ENCODE results near the gene RAB1B.
A peak's percentile ranks its signal among the peaks of the same experiment; 100 is the strongest.
"Not testable (repeated sequence)": the region's sequence is repeated elsewhere in the genome, so short reads cannot be mapped to it uniquely, and the experiment has no call there.

Gene RAB1B

DNA sequence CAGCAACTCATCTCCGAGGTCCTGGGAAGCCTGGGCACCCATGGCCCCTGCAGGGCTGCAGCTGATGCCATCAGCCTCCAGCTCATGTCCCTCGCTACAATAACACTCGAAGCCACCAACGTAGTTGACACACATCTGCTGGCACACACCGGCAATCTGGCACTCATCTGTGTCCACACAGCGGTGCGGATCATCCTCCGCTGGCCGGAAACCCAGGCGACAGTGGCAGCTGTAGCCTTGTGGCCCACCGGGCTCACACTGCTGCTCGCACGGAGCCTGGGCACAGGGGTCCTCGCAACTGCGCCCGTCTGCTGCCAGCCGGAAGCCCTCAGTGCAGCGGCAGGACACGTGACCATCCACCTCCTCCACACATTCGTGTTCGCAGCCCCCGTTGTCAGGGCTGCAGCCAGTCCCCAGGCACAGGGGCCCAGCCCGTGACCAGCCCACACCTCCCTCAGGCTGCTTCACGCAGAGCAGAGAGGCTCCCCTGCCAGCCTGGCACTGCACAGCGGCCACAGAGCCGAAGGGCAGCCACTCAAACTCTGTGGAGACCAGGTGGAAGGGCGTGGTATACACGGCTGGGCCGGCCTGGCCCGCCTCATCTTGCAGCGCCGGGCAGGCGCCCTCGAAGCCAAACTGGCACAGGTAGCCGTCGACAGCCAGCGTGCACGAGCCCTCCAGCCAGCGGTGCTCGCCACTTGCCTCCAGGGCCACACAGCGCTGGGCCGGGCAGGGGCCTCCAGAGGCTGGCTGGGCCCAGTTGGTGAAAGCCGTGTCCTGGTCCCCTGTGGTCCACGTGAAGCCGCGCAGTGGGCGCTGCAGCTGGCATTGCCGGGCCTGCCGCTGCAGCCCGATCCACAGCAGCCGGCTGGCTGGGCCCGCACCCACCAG is 47.7 kb downstream of the RAB1B start:
- no peak for DNase-seq (ENCODE audit: low spot score)
- no peak overlapping the region for H3K27ac Mint-ChIP-seq

DNA sequence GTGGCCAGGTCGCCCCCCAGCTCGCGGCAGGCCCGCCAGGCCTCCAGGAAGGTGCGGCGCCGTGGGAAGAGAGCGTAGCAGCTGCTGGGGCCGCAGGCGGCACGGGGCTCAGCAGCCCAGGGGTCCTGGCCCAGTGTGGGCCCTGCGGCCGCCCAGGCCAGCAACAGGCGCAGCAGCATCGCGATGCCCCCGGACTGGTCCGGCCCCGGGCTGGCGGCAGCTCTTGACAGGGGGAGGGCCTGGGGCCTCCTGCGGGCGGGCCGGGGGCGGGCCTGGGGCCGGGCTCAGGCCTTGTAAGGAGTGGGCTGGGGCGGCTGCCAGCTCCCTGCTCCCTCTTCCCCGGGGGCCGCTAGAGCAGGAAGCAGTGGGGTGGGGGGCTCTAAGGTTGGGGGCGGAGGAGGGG is 48.4 kb downstream of the RAB1B start, which contains the start of gene CD248:
Gene CD248, minus strand, starts transcription at position 196 of the 403 bp plus-strand sequence. Its CDS starts 17 bp downstream, at position 179.
- no peak within 1 kb of the TSS for H3K4me3 Mint-ChIP-seq
- H3K27me3 Mint-ChIP-seq (ENCODE audit: low read depth) = peaks cover 7% of the 10 kb centered on the region
- H3K4me1 Mint-ChIP-seq (ENCODE audit: low read depth) = peaks cover 25% of the 10 kb centered on the region
- no peaks in the 10 kb centered on the region for H3K36me3 Mint-ChIP-seq (ENCODE audit: low read depth)
- peak within 1 kb of the TSS; percentile 71 for H3K27ac Mint-ChIP-seq
- peaks cover 8% of the 10 kb centered on the region for H3K9me3 Mint-ChIP-seq
- no peak for DNase-seq (ENCODE audit: low spot score)

More for the DNA sequence above, 47.7 kb downstream of the RAB1B start:
- no peaks in the 10 kb centered on the region for H3K36me3 Mint-ChIP-seq (ENCODE audit: low read depth)
- H3K9me3 Mint-ChIP-seq = peaks cover 8% of the 10 kb centered on the region
- H3K27me3 Mint-ChIP-seq (ENCODE audit: low read depth) = peaks cover 7% of the 10 kb centered on the region
- peaks cover 25% of the 10 kb centered on the region for H3K4me1 Mint-ChIP-seq (ENCODE audit: low read depth)
- H3K4me3 Mint-ChIP-seq = no peak overlapping the region

DNA sequence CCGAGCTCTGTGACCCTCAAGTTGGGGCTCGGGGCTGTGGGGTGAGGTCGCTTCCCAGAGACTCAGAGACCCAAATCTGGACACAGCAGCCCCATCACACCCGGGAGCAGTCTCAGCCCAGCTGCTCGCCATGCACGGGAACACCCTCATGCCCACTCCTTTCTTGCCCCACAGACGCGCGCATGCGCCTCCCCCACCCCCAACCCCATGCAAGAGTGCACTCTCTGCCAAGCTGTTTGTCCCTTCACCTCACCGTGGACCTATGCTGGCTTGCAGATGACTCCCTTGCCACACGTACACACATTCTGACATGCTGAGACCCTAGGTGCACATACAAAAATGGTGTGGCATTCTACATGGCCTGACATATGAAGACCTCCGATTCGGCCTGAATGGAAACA is 48.9 kb downstream of the RAB1B start:
- DNase-seq (ENCODE audit: low spot score) = no peak
- peak overlapping the region; percentile 71 for H3K27ac Mint-ChIP-seq
- peaks cover 8% of the 10 kb centered on the region for H3K9me3 Mint-ChIP-seq
- no peak overlapping the region for H3K4me3 Mint-ChIP-seq
- peaks cover 7% of the 10 kb centered on the region for H3K27me3 Mint-ChIP-seq (ENCODE audit: low read depth)
- H3K4me1 Mint-ChIP-seq (ENCODE audit: low read depth) = peaks cover 25% of the 10 kb centered on the region
- no peaks in the 10 kb centered on the region for H3K36me3 Mint-ChIP-seq (ENCODE audit: low read depth)

DNA sequence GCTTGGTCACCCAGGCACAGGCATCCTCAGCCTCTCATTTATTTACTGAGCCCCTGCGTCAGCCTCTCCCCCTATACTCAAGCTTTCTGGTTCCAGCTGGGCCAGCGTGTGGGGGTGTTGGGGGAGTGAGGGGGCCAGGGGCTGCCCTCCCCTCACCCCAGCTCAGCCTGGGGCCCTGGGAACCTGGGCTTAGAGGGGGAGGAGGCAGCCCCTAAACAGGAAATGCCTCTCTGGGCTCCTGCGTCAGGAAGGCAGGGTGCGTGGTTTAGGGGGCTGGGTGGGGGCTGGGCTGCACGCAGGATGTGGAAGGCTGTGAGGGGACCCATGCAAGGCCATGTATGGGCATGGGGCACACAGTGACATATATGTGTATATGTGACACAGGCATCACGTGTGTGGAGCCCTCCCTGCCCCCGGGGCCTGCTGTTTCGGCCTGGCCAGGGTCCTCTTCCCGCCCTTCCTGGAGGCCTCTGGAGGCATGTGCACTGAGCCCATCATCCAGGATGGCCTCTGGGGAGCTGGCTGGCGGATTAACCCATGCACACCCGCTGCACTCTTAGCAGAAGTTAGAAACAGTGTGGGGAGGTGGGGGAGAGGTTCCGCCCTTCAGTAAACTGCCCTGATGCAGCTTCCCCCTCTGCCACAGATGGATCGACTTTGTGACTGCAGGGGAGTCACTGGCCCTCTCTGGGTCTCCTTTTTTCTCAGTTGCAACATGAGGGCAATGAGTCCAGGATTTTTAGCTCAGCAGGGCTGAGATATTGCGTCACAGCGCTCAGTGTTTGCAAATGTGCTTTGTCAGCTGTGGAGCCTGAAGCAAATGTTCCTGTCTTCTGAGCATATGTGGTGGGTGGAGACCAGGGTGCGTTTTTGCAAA is 49.5 kb downstream of the RAB1B start:
- peaks cover 7% of the 10 kb centered on the region for H3K27me3 Mint-ChIP-seq (ENCODE audit: low read depth)
- peaks cover 25% of the 10 kb centered on the region for H3K4me1 Mint-ChIP-seq (ENCODE audit: low read depth)
- H3K27ac Mint-ChIP-seq = peak overlapping the region; percentile 71
- no peak for DNase-seq (ENCODE audit: low spot score)
- H3K4me3 Mint-ChIP-seq = no peak overlapping the region
- H3K36me3 Mint-ChIP-seq (ENCODE audit: low read depth) = no peaks in the 10 kb centered on the region
- peaks cover 8% of the 10 kb centered on the region for H3K9me3 Mint-ChIP-seq

DNA sequence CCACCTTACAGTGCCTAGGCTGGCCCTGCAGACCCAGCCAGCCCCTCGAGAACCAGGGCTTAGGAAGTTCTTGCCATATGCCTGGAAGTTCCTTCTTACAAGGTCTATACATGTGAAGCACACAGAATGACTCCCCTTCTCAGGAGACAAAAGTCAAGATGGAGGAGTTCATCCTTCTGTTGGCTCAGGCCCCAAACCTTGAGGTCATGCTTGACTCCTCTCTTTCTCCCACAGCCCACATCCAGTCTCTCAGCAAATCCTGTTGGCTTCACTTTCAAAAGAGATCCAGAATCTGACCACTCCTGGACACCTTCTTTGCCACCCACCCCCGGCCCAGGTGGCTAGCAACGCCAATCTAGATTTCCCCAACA is 50.1 kb downstream of the RAB1B start:
- peaks cover 7% of the 10 kb centered on the region for H3K27me3 Mint-ChIP-seq (ENCODE audit: low read depth)
- H3K9me3 Mint-ChIP-seq = peaks cover 8% of the 10 kb centered on the region
- H3K4me3 Mint-ChIP-seq = no peak overlapping the region
- no peak for DNase-seq (ENCODE audit: low spot score)
- H3K36me3 Mint-ChIP-seq (ENCODE audit: low read depth) = no peaks in the 10 kb centered on the region
- peak overlapping the region; percentile 22 for H3K27ac Mint-ChIP-seq
- peaks cover 25% of the 10 kb centered on the region for H3K4me1 Mint-ChIP-seq (ENCODE audit: low read depth)

DNA sequence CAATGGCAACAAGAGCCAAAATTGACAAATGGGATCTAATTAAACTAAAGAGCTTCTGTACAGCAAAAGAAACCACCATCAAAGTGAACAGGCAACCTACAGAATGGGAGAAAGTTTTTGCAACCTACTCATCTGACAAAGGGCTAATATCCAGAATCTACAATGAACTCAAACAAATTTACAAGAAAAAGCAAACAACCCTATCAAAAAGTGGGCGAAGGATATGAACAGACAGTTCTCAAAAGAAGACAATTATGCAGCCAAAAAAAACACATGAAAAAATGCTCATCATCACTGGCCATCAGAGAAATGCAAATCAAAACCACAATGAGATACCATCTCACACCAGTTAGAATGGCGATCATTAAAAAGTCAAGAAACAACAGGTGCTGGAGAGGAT is 51.9 kb downstream of the RAB1B start:
- not testable (repeated sequence) for H3K4me3 Mint-ChIP-seq; DNase-seq (ENCODE audit: low spot score); H3K9me3 Mint-ChIP-seq; H3K36me3 Mint-ChIP-seq (ENCODE audit: low read depth); H3K27me3 Mint-ChIP-seq (ENCODE audit: low read depth); H3K27ac Mint-ChIP-seq
- peaks cover 19% of the 10 kb centered on the region for H3K4me1 Mint-ChIP-seq (ENCODE audit: low read depth)

DNA sequence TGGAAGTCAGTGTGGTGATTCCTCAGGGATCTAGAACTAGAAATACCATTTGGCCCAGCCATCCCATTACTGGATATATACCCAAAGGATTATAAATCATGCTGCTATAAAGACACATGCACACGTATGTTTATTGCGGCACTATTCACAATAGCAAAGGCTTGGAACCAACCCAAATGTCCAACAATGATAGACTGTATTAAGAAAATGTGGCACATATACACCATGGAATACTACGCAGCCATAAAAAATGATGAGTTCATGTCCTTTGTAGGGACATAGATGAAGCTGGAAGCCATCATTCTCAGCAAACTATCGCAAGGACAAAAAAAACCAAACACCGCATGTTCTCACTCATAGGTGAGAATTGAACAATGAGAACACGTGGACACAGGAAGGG is 52.3 kb downstream of the RAB1B start:
- not testable (repeated sequence) for H3K27me3 Mint-ChIP-seq (ENCODE audit: low read depth); H3K4me3 Mint-ChIP-seq; H3K27ac Mint-ChIP-seq; H3K36me3 Mint-ChIP-seq (ENCODE audit: low read depth); H3K9me3 Mint-ChIP-seq; DNase-seq (ENCODE audit: low spot score)
- H3K4me1 Mint-ChIP-seq (ENCODE audit: low read depth) = peaks cover 20% of the 10 kb centered on the region

DNA sequence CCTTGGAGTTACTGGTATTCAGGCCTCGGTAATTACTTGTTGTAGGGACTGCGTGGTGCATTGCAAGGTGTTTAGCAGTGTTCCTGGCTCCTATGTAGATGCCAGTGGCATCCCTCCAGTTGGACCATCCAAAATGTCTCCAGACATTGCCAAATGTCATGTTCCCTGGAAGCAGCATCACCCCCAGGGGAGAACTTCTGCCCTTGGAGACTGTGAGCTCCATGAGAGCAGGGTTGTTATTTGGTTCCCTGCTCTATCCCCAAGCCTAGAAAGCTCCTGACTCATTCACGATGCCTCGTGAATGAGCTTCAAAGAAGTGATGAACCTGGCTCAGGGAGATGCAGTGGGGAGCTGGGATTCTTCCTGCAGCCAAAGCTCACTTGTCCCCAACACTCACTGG is 53.2 kb downstream of the RAB1B start:
- Mint-ChIP-seq H3K4me1 (ENCODE audit: low read depth) (peaks cover 25% of the 10 kb centered on the region), H3K27ac (no peak overlapping the region), H3K36me3 (ENCODE audit: low read depth) (no peaks in the 10 kb centered on the region), H3K9me3 (peaks cover 8% of the 10 kb centered on the region), H3K4me3 (no peak overlapping the region), H3K27me3 (ENCODE audit: low read depth) (peaks cover 5% of the 10 kb centered on the region)
- DNase-seq (ENCODE audit: low spot score) = no peak

DNA sequence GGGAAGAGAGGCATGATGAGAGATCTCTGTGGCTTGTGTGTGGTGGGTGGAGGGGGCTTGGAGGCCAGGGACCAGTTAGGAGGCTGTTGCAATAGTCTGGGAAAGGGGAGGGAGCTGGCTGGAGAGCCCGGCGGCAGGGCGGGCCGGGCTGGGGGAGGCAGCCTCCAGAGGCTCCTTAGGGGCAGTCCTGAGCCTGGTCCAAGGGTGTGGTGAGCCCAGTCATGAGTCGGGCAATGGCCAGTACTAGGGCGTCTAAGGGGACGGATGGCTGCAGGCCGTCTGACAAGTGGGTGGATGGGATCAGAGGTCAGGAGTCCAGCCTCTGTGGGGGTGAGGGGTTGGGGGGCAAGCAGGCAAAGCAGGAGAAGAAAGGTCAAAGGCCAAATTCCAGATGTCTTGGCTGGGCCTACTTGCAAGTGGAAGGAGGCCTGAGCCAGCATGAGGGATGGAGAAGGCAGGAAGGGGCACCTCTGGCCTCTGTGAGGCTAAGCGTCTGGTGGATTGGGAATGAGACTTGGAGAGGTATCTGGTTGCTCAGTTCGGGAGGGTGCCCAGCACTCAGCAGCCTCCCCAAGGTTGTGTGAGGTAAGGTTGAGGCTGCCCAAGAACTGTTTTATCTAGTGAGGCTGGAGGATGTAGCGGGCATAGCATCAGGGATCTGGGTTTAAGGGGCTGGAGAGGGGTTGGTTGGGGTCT is 54.4 kb downstream of the RAB1B start:
- Mint-ChIP-seq H3K9me3 (peaks cover 8% of the 10 kb centered on the region), H3K27ac (no peak overlapping the region), H3K4me3 (no peak overlapping the region), H3K4me1 (ENCODE audit: low read depth) (peaks cover 26% of the 10 kb centered on the region), H3K36me3 (ENCODE audit: low read depth) (no peaks in the 10 kb centered on the region), H3K27me3 (ENCODE audit: low read depth) (peaks cover 5% of the 10 kb centered on the region)
- DNase-seq (ENCODE audit: low spot score) = no peak

DNA sequence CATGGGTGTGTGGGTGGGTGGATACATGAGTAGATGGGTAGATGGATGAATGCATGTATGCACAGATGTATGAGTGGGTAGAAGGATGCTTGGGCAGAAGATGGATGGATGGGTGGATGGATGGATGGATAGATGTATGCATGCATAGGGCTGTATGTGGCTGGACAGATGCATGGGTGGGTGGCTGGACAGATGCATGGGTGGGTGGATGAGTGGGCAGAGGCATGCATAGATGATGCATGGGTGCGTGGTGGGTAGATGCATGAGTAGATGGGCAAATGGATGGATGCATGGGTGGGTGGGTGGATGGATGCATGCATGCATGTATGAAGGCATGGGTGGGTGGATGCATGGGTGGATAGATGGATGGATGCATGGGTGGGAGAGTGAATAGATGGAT is 55.2 kb downstream of the RAB1B start:
- Mint-ChIP-seq H3K4me3 (no peak overlapping the region), H3K36me3 (ENCODE audit: low read depth) (no peaks in the 10 kb centered on the region), H3K4me1 (ENCODE audit: low read depth) (peaks cover 26% of the 10 kb centered on the region), H3K27ac (no peak overlapping the region), H3K27me3 (ENCODE audit: low read depth) (peaks cover 5% of the 10 kb centered on the region), H3K9me3 (peaks cover 8% of the 10 kb centered on the region)
- DNase-seq (ENCODE audit: low spot score) = no peak

DNA sequence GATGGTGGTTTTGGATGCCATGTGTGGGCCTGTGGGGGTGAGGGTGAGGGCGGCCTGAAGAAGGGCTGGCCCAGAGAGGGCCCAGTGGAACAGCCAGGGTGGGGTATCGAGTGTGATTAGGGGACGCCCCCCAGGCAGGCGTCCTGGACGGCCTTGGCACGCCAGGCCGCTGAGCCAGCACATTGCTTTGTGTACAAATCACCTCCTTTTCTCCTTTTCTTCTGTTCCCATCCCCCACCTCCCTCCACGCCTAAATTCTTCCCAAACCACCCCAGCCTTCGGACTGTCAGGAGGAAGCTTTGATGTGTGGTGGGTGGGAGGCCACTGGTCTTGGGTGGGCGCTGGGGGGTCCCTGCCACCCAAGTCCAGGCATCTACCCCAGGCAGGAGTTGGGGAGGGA is 56.2 kb downstream of the RAB1B start:
- peaks cover 8% of the 10 kb centered on the region for H3K9me3 Mint-ChIP-seq
- H3K4me1 Mint-ChIP-seq (ENCODE audit: low read depth) = peaks cover 20% of the 10 kb centered on the region
- peaks cover 5% of the 10 kb centered on the region for H3K27me3 Mint-ChIP-seq (ENCODE audit: low read depth)
- H3K27ac Mint-ChIP-seq = no peak overlapping the region
- no peaks in the 10 kb centered on the region for H3K36me3 Mint-ChIP-seq (ENCODE audit: low read depth)
- DNase-seq (ENCODE audit: low spot score) = no peak
- no peak overlapping the region for H3K4me3 Mint-ChIP-seq

DNA sequence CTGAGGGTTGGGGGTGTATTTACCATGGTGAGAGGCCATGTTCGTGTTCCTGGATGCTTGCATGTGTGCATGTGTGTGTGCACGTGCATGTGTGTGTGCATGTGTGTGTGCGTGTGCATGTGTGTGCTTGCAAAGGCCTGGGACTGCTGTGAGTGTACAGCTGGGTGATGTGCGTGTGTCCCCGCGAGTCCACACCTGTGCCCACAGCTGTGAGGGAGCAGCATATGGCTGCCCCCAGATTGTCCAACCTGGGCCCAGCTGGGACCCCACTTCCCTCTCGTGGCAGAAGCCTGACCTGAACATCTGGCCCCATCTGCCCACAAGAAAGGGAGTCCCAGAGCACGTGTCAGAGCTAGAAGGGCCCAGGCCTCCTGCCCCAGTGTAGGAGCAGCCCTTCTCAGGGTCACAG is 56.8 kb downstream of the RAB1B start:
- Mint-ChIP-seq H3K36me3 (ENCODE audit: low read depth) (no peaks in the 10 kb centered on the region), H3K9me3 (peaks cover 2% of the 10 kb centered on the region), H3K27me3 (ENCODE audit: low read depth) (peaks cover 1% of the 10 kb centered on the region), H3K4me1 (ENCODE audit: low read depth) (peaks cover 20% of the 10 kb centered on the region), H3K4me3 (no peak overlapping the region), H3K27ac (no peak overlapping the region)
- no peak for DNase-seq (ENCODE audit: low spot score)

DNA sequence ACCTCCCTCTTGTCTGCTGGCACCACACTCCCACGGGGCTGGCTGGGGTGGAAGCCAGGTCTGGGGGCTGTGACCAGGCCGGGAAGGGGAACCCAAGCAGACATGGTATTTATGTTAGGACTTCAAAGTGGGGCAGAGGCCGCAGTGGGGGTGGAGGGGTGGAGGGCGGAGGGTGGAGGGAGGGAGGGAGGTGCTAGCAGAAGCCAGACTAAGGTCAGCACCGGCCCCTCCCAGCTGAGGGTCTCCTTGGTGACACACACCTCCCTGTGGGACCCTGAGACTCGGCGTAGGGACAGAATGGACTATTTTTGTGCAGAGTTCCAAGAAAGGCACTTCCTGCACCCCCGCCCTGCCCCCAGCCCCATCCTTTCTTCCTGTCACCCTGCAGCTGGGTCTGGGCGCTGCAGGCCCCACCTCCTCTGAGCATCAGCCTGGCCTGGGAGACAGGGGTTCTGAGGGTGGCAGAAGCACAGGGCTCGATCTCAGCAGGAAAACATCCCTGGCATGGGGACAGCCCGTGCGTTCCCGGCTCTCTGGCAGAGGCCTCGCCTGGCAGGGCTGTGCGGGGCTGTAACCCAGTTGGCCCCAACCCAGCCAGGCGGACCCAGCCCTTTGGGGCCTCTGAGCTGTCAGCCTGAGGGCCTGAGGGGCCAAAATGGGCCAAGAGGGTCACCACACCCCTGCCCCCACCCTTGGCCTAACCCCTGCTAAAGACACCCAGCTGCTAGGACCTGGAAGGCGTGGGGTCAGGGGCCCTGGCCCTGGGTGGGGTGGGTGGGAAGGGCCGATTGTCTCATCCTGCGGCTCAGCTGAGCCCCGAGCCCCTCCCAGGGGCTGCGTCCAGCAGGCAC is 58.0 kb downstream of the RAB1B start:
- Mint-ChIP-seq H3K27ac (peak overlapping the region; percentile 70), H3K9me3 (no peaks in the 10 kb centered on the region), H3K36me3 (ENCODE audit: low read depth) (no peaks in the 10 kb centered on the region), H3K4me1 (ENCODE audit: low read depth) (peaks cover 20% of the 10 kb centered on the region), H3K27me3 (ENCODE audit: low read depth) (no peaks in the 10 kb centered on the region), H3K4me3 (no peak overlapping the region)
- no peak for DNase-seq (ENCODE audit: low spot score)
